A204.1 (cell line): ENCODE data around the gene COL23A1.
"Not testable (repeated sequence)": the region's sequence is repeated elsewhere in the genome, so short reads cannot be mapped to it uniquely, and the experiment has no call there.

Experiments
- FAIRE-seq: peaks from 2 replicates; lab custom pipeline; 2012; peaks lifted over from hg19 to GRCh38; lab: Jason Lieb, UNC

Gene COL23A1

DNA sequence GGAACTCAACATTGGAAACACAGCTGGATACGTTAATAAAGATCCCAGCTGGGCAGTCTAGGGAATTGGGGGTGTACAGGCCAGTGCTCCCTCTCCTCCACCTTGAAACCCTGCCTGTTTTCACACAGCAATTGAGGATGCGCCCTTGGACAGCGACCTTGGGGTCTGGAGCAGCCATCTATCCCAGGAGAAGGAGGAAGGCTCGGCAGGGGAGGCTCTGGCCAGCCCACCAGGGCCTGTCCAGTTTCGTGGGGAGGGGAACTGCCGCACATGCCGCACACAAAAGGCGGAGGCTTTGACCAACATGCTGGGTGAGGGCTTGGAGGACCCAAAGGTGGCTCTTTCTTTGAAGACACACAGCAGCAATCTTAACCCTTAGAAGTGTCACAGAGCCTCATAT is 1.4 kb downstream of the COL23A1 start:
- FAIRE-seq = no peak

DNA sequence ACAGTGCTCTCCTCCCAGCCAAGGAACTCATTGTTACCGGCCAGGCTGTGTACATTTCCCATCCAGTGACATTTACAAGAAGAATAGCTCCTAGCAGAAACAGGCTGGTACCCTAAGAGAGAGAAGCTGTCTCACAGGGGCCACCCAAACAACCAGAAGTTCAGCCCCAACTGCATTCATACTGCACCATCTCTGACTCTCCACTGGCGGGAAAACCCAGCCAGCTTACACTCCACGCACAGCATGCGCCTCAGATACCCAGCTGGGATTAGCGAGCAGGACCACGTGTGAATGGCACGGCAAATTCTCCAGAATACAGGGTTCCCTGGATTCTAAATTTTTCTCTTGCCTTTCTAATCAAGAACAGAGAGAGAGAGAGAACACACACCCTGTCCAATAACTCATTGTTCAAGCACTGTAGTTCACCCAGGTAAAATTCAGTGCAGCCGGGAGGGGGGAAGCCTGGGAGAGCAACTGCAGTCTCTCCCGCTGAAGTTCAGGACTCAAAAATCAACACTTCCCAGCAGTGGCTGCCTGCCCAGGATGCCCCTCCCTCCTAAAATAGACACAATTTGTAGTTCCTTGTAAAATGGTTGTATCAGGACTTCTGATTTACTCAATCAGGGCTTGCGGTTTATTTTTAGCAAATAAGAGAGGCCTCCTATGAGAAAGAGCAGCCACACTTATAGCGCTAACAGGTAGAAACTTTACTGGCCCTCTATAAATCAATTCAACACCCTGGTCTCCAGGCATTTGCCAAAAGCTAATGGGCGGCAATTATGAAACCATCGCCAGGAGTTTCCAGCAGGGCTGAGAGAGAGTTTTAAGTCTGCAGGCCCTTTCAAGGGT is 2.2 kb downstream of the COL23A1 start:
- FAIRE-seq = no peak

- no peak for FAIRE-seq
Measured at GRCh38 chr5:178586396-178586795, 3.8 kb downstream of the COL23A1 start.

DNA sequence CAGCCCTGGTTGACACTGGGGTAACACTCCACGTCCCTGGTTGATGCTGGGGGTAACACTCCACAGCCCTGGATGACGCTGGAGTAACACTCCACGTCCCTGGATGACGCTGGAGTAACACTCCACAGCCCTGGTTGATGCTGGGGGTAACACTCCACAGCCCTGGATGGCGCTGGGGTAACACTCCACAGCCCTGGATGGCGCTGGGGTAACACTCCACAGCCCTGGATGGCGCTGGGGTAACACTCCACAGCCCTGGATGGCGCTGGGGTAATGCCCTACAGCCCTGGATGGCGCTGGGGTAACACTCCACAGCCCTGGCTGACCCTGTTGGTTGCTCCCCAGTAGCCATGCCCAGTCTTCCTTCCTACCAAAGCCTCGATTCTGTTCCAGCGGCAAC is 4.8 kb downstream of the COL23A1 start:
- not testable (repeated sequence) for FAIRE-seq

GRCh38 chr5:178583279-178583678 is 6.9 kb downstream of the COL23A1 start:
- no peak for FAIRE-seq

DNA sequence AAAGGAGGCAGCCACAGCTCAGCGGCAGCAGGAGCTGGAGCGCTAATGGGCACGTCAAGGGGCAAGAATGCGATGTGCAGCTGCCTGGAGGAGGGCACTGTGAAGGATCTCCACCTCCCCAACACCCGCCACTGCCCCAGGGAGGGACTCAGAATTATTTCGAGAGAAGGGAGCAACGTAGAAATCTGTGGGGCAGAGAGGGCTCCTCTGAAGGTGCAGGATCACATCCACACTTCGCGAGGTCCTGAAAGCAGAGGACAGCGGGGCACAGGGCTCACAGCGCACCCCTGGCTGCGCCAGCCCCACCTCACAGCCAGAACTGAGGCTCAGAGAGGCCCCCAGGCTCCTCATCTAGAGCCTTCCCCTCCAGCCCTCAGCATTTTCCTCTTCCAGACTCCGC is 7.9 kb downstream of the COL23A1 start:
- no peak for FAIRE-seq

DNA sequence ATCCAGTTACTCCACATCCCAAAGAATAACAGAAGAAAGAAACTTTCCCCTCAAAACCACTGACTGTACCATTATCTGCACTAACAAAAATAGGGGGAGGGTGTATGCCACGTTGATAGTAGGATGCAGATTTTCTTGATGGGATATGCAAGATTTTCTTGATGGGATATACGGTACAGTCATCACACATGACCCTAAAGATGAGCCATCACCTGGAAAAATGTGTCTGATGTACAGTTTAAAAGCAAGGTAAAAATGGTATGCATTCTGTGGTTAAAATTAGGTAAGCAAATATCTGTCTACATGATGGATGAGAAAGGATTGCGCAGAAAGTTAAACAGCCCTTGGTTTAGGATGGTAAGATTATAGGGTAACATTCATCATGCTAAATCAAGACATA is 8.6 kb downstream of the COL23A1 start:
- no peak for FAIRE-seq

GRCh38 chr5:178580271-178580955 is 9.8 kb downstream of the COL23A1 start:
- no peak for FAIRE-seq

GRCh38 chr5:178577944-178578343 is 12.2 kb downstream of the COL23A1 start:
- FAIRE-seq = no peak

- no peak for FAIRE-seq
Measured at GRCh38 chr5:178577376-178577839, 12.8 kb downstream of the COL23A1 start.

- FAIRE-seq = no peak
Measured at GRCh38 chr5:178576591-178577351, 13.4 kb downstream of the COL23A1 start.

DNA sequence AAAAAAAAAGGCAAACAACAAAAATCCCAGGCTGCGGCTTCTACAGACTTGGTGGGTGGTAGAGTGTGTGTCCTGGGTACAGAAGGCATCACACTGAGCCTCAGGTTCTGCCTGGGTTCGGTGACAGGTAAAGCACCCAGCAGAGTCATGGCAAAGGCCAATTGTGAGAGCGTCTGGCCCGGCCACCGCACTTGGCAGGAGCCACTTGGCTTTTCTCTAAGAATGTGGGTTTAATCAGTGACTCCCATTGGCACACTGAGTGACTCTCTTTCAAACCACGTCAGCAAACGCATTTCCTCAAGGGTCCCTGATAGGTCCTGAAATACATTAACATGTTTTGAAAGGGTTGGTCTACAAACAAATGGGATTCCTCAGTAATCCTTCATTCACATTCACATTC is 17.0 kb downstream of the COL23A1 start:
- FAIRE-seq = no peak

GRCh38 chr5:178572617-178573016 is 17.6 kb downstream of the COL23A1 start:
- no peak for FAIRE-seq

DNA sequence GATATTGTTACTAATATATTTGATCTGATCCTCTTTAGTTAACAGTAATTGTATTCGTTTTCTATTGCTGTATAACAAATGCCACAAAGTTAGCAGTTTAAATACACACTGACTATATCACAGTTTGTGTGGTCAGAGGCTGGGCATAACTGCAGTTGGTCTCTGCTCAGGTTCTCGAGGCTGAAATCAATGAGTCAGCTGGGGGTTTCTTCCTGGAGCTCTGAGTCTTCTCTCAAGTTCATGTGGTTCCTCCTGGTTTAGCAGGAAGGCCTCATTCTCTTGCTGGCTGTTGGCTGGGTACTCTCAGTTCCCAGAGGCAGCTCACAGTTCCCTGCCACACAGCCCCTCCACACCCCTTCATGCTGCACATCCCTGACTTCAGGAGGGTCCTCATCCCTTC is 20.7 kb downstream of the COL23A1 start:
- no peak for FAIRE-seq

DNA sequence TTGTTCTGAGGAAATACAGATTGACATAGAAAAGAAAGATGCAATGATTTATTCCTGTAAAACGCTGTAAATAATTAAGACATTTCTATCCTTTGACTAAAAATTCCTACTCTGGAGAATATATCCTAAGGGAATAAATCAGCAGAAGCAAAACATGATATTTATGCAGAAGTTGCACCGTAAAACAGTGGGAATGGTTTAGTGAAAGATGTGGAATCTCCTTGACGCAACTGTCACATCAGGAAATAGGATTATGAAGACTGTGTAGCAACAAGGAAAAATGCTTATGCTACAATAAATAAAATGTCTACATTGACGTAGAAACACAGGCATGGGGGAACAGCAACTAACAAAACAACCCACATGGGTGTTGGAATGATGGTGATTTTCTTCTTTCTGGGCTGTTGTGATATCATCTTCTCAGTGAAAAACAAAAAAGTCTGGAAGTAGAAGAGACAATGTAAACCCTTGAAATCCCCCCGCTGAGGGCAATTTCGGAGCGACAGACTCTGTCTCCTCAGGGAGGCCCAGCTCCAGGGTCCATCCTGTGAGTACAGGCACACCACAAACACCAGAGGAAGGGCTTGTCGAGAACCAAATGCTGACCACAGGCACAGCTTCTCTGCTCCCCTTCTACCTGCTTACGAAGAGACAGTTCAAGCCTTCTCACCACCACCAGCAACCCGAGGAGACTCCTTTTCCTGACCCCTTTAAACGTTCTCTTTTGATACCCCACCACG is 25.2 kb downstream of the COL23A1 start:
- FAIRE-seq = no peak

GRCh38 chr5:178564397-178564796 is 25.8 kb downstream of the COL23A1 start:
- no peak for FAIRE-seq

DNA sequence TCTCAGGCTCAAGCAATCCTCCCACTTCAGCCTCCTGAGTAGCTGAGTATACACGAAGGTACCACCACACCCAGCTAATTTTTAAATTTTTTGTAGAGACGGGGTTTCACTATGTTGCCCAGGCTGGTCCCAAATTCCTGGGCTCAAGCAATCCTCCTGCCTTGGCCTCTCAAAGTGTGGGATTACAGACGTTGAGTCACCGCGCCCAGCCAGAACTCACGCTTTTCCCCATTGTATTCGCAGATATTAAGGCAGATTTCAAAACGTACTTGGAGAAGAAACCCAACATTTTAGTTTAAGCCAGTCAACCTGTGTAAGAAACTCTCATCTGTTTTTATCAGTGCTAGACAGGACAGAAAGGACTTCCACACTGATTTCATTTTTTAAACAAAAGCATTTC is 26.6 kb downstream of the COL23A1 start:
- no peak for FAIRE-seq

GRCh38 chr5:178561746-178562264 is 28.4 kb downstream of the COL23A1 start:
- no peak for FAIRE-seq

DNA sequence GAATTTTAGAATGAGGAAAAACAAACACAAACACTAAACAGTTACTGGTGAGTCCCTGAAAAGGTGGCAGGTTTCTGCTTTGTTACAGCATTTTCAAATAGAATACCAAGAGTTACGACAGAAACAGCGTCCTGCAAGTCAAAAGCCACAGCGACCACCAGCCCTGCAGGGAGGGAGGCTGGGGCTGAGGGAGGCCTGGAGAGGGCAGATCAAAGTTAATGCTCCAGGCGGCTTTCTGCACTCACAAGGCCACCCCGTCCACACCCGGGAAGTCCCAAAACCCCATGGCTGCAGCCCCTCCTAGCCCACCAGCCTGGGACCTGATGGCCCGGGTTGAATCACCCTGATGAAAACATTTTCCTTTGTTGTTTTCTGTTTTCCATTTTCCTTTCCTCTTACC is 29.3 kb downstream of the COL23A1 start:
- no peak for FAIRE-seq

DNA sequence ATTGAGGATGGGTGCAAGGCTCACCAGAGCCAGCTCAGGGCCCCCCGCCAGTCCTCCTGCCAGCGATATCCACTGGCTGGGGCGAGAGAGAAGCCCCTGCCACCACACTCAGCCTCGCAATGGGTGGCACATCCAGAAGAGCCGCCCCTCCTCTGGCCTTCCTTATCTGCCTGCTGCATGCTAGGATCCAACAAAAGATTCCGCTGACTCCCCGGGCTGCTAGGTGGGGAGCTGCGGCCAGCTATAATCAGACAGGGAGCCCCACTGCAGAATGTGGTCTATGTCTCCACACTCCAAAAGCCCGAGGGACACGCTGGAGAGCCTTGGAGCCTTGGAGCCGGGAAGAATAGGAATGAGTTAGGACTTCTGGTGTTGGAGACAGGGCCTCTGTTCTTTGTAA is 32.8 kb downstream of the COL23A1 start:
- no peak for FAIRE-seq

GRCh38 chr5:178555771-178556211 is 34.4 kb downstream of the COL23A1 start:
- FAIRE-seq = no peak

- FAIRE-seq = no peak
Measured at GRCh38 chr5:178555005-178555404, 35.2 kb downstream of the COL23A1 start.
